Measurements from ENCODE around the gene CERS3.

Gene CERS3

DNA sequence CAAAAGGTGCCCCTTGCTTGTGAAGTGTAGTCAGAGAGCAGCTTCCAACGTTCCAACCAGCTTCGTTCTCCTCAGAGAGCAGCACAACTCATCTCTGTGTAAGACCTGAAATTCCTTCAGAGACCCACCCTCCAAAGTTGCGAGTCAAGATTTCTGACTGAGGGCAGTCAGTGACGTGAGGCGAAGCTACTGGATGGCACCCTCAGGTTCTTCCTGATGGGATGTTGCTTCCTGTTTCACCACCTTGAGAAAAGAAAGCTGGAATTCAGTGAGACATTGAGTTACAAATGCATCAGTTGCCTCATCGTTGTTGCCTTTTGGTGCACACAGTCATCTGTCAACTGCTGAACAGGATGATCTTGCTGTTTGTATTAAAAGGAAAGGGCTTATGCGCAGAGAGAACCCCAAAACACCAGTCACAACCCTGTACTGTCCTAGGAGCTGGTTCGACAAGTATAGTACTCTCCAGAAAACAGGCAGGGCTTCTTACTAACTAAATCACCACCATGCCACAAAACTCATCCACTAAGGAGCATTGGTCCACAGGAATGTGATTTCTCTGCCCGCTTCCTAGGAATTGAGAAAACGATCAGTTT lies at the start of gene CERS3:
Gene CERS3 (minus strand): TSS at position 118 of the 596 bp plus-strand sequence. CDS start 27,101 bp downstream, outside the sequence.
- ATAC-seq = no peak
- Mint-ChIP-seq H3K4me1 (no peaks in the 10 kb centered on the region), H3K4me3 (no peak within 1 kb of the TSS), H3K27ac (peak within 1 kb of the TSS; percentile 42 to 73), H3K9me3 (no peaks in the 10 kb centered on the region), H3K27me3 (peaks cover 6% of the 10 kb centered on the region)
- DNase-seq = no peak

DNA sequence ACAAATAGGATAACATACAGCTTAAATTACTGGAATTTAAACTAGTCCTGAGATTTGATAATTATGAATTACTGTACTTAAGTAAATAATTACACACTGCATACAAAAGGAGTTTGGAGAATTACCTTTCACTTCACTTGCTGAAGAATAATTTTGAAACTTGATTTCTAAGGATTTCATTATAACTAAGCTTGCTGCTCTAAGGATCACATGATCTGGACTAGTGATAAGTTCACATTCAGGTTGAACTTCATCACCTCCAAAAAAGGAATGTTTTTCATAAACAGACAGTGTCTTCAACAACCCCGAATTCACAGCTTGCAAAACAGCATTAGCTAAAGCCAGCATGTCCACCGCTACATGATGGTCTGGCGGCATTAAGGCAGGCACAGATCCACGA lies 44.8 kb upstream of the CERS3 start:
- no peaks in the 10 kb centered on the region for H3K27me3 Mint-ChIP-seq
- no peaks in the 10 kb centered on the region for H3K9me3 Mint-ChIP-seq
- ATAC-seq (no peak), DNase-seq (no peak)
- H3K4me3 Mint-ChIP-seq = no peak overlapping the region
- peak overlapping the region in 1 of 2 donors; percentile 89 for H3K27ac Mint-ChIP-seq
- peaks cover 37% of the 10 kb centered on the region for H3K4me1 Mint-ChIP-seq

DNA sequence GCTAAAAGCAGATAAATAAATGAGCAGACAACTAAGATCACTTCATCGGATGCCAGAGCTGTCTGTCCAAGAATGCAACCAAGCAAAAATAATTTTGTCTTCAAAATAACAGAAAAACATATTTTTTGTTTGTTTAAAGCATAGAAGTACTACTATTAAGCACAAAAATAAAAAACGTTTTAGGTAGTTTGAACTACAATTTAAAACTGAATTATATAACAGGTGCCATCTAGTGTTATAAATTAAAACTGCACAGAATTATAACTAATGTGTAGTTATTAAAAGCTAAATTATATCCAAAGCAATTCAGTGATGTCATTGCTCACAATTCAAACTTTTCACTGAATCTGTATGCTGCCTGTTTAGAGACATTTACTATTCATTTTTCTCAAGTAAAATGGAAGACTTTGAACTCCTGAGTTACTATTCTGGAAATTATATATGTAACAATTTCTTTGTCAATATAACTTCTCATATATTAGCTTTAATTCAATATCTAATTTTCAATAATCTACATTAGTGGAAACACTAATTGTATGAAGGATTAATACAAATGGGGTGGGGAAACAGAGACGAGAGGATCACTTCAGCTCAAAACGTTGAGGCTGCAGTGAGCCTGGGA lies 43.7 kb upstream of the CERS3 start:
- no peak overlapping the region for H3K27ac Mint-ChIP-seq
- ATAC-seq (no peak), DNase-seq (no peak)
- no peaks in the 10 kb centered on the region for H3K9me3 Mint-ChIP-seq
- no peaks in the 10 kb centered on the region for H3K27me3 Mint-ChIP-seq
- H3K4me3 Mint-ChIP-seq = no peak overlapping the region
- H3K4me1 Mint-ChIP-seq = peaks cover 37% of the 10 kb centered on the region

DNA sequence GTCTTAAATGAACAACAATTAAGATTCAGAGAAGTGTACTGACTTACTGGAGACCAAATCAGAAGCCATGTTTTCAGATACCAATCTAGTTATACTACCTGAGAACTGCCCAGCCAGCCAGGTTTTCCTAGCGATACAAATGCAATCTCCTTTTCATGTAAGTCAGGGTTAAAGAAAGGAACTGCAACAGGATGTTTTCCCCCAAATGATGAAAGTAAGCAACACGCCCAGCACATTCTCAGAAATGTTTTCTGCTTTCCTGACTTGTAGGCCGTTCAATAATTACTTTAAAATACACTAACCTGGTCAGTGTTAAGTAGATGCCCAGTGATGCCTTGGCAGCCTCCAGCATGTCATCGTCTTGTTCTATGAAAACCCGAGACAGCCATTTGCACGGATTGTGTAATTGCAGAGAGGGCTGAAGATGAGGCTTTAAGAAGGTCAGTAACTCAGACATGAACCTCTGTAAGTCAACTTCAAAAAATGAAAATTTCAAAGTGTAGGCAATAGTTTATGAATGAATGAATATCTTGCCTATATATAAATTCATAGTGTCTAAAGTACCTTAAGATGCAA lies 42.9 kb upstream of the CERS3 start:
- Mint-ChIP-seq H3K4me1 (peaks cover 33% of the 10 kb centered on the region), H3K27ac (peak overlapping the region in 1 of 2 donors; percentile 87), H3K27me3 (no peaks in the 10 kb centered on the region), H3K9me3 (no peaks in the 10 kb centered on the region), H3K4me3 (peak overlapping the region in 1 of 2 donors; percentile 77)
- DNase-seq = no peak
- ATAC-seq = no peak

DNA sequence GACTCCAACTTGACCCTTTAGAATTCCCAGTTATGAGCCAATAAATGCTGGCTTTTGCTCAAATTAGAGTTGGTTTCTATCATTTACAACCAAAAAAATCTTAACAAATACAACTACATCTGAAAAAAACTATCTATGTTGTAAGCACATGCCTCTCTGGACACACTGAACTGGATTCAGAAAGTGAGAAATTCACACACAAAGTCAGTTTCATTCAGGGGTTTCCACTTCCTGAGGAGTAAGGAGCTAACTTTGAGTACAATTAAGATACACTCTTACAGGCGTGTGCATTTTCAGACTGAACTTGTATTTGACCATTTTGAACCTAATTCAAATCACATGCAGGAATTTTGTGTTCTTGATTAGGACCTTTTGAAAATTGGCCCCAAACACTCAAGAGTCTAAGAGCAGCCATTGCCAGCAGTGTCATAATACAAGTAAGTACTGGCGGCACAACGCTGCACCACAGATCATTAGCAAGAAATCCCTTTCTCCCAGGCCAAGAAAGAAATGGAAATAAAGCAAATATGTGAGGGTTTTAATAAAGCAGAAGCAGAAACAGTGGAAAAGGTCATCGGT lies 42.1 kb upstream of the CERS3 start:
- Mint-ChIP-seq H3K4me3 (peak overlapping the region; percentile 49 to 77), H3K9me3 (no peaks in the 10 kb centered on the region), H3K27ac (peak overlapping the region in 1 of 2 donors; percentile 87), H3K27me3 (no peaks in the 10 kb centered on the region), H3K4me1 (peaks cover 24% of the 10 kb centered on the region)
- DNase-seq (no peak), ATAC-seq (peak; percentile 82)

DNA sequence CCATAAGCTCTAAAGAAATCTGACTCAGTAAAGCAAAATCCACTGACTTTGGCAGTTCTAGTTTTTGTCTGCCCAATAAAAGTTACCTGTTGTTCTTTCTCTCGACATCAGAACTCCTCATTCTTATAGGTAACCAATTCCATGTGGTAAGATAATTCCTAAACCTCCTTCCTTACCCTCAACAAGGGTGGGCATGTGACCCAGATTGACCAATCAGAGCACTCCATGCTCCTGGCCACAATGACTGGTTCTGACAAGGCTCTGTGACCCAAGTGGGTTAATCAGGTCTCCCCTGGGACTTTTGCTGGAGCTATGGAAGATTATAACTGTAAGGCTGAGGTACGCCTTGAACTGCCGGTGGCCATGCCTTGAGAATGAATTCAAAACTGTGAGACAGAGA lies 41.5 kb upstream of the CERS3 start:
- ATAC-seq = no peak
- H3K27ac Mint-ChIP-seq = peak overlapping the region in 1 of 2 donors; percentile 87
- peak overlapping the region in 1 of 2 donors; percentile 77 for H3K4me3 Mint-ChIP-seq
- H3K9me3 Mint-ChIP-seq = no peaks in the 10 kb centered on the region
- H3K27me3 Mint-ChIP-seq = no peaks in the 10 kb centered on the region
- H3K4me1 Mint-ChIP-seq = peaks cover 20% of the 10 kb centered on the region
- DNase-seq = no peak

DNA sequence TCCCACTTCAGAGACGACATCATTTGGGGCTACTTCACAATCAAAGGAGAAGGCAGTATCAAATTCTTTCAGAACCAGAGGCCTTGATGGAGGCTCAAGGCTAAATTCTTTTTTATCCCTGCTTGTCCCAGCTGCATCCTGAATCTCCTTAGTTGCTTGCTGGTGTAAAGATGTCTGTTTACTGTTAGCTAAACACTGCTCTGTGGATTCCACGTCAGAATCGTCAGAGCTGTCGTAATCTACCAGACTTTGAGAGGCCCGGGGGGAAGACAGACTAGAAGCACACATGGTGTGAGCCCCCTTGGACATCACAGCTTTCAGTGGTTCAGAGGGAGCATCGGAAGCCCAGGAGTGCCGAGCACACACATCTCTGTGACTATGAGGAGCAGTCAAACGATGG lies 40.6 kb upstream of the CERS3 start:
- DNase-seq (no peak), ATAC-seq (no peak)
- H3K27me3 Mint-ChIP-seq = no peaks in the 10 kb centered on the region
- H3K4me3 Mint-ChIP-seq = no peak overlapping the region
- no peaks in the 10 kb centered on the region for H3K9me3 Mint-ChIP-seq
- peaks cover 20% of the 10 kb centered on the region for H3K4me1 Mint-ChIP-seq
- peak overlapping the region in 1 of 2 donors; percentile 72 for H3K27ac Mint-ChIP-seq

DNA sequence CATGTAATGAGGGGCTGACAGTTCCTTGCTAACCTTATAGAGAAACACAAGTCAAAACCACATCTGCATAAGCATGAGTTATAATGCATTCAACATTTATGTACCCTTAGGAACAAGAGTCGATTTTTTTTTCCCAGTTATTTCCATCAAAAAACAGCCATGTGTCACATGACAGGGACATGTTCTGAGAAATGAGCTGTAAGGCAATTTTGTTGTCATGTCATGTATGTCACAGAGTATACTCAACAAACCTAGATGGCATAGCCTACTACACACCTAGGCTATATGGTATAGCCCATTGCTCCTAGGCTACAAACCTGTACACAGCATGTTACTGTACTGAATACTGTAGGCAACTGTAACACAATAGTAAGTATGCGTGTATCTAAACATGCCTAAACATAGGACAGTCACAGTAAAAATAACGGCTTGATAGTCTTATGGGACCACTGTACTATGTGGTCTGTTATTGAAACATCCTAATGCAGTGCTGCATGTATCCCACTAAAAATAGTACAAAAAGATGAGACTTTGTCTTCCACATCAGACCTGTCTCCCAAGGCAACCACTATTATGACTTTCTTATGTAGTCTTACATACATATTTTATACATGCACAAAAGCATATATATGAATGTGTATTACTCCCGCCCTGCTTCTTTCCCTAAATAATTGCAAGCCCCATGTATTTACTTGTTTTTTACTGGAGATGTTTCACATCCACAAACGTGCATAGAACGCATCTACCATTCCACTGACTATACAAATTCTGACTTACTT lies 38.3 kb upstream of the CERS3 start:
- H3K4me3 Mint-ChIP-seq = no peak overlapping the region
- H3K4me1 Mint-ChIP-seq = peaks cover 19% of the 10 kb centered on the region
- ATAC-seq (no peak), DNase-seq (no peak)
- H3K27me3 Mint-ChIP-seq = no peaks in the 10 kb centered on the region
- H3K27ac Mint-ChIP-seq = peak overlapping the region in 1 of 2 donors; percentile 66
- H3K9me3 Mint-ChIP-seq = no peaks in the 10 kb centered on the region

DNA sequence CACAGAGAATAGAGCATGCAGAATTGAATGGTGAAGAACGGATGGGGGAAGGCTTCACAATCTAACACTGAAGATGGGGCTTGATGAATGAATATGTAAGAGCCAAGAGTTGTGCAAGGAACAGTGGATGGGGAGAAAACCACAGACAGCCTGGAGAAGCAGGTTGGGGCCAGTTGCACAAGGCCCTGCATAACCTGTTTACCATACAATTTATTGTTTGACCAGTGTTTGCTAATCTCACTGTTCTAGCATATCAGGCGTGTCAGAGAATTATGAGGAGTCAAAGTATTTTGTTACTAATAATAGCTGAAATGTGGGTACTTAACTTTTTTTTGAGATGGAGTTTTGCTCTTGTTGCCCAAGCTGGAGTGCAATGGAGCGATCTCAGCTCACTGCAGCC lies 36.8 kb upstream of the CERS3 start:
- no peaks in the 10 kb centered on the region for H3K9me3 Mint-ChIP-seq
- ATAC-seq (no peak), DNase-seq (no peak)
- H3K27me3 Mint-ChIP-seq = no peaks in the 10 kb centered on the region
- no peak overlapping the region for H3K4me3 Mint-ChIP-seq
- no peak overlapping the region for H3K27ac Mint-ChIP-seq
- H3K4me1 Mint-ChIP-seq = peaks cover 5% of the 10 kb centered on the region

DNA sequence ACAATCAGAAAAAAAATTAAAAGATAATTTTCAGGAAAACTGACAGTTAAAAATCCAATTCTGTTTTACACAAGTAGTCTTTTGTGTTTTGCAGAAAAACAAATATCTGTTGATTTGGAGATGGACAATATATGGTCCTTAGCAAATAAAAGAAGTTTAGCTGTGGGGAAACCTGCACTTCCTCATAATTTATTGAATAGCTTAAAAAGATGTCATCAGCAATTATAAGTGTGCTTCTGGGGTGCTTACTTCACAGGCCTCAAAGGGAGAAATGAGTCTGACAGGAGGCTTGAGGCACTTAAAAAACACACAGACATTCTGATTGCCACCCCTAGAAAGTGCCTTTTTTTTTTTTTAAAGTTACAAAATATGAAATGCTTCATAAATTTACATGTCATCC lies 31.6 kb upstream of the CERS3 start:
- Mint-ChIP-seq H3K27ac (no peak overlapping the region), H3K4me1 (no peaks in the 10 kb centered on the region), H3K4me3 (no peak overlapping the region), H3K27me3 (no peaks in the 10 kb centered on the region), H3K9me3 (no peaks in the 10 kb centered on the region)
- ATAC-seq (no peak), DNase-seq (no peak)

DNA sequence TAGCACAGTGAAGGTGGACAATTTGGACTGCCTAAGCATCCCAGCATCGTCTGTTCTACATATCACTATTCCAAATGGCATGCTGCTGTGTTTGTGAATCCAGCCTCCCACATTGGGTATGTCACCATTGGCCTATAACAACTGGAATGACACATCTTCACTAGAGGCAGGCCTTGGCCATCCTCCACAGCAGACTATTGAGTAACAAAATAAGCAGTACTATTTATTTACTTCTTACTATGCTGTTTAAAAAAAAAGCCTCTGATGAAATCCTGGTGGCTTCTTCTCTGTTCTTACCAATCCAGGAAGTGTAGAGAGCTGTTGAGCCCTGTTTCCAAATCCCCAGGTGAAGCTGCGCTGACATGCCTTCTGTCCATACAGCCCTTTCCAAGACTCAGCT lies 30.6 kb upstream of the CERS3 start:
- Mint-ChIP-seq H3K27me3 (no peaks in the 10 kb centered on the region), H3K9me3 (no peaks in the 10 kb centered on the region), H3K4me1 (no peaks in the 10 kb centered on the region), H3K27ac (no peak overlapping the region), H3K4me3 (no peak overlapping the region)
- no peak for ATAC-seq
- DNase-seq = no peak

DNA sequence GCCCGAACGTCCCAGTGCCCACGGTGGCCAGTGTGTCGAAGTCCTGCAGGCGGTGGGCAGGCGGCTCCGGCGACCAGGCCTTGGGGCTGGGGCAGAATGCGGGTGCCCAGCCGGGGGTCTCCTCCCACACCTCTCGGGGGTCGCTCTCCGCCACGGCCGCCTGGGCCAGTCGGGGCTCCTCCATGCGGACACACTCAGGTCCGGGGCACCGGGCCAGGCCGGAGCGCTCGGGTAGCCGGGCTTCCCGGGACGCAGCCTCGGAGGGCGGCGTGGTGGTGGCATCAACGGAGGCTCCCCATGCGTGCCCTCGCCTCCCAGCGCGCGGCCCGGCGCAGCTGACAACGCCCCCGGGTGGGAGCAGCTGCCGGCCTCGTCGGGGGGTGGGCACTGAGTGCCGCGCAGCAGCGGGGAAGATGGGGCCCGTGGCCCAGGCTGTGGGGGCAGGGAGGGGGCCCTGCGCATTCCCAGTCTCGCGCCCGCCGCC lies 30.1 kb upstream of the CERS3 start:
- no peaks in the 10 kb centered on the region for H3K4me1 Mint-ChIP-seq
- no peak overlapping the region for H3K27ac Mint-ChIP-seq
- ATAC-seq (peak; percentile 67), DNase-seq (no peak)
- H3K27me3 Mint-ChIP-seq = no peaks in the 10 kb centered on the region
- no peaks in the 10 kb centered on the region for H3K9me3 Mint-ChIP-seq
- no peak overlapping the region for H3K4me3 Mint-ChIP-seq

DNA sequence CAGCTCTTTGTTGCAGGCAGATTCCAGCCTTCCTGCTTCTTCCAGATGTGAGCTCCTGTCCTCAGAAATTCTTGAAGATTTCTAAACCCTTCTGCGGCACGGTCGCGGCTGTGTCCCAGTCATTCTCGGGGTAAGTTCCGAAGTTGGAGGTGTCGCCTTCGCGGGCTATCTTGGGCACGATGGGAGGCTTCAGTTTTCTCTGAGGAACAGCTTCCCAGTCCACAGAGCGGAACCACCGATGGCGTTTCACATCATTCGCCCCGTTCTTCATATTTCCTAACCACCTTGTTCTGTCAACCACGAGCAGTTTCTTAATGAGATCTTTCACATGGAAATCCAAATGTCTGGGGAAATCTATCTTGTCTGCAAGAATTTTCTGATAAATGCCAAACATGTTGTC lies 24.7 kb upstream of the CERS3 start:
- H3K4me1 Mint-ChIP-seq = no peaks in the 10 kb centered on the region
- ATAC-seq (no peak), DNase-seq (no peak)
- H3K27me3 Mint-ChIP-seq = no peaks in the 10 kb centered on the region
- peaks cover 0 to 6% of the 10 kb centered on the region in 2 donors for H3K9me3 Mint-ChIP-seq
- no peak overlapping the region for H3K4me3 Mint-ChIP-seq
- H3K27ac Mint-ChIP-seq = no peak overlapping the region

DNA sequence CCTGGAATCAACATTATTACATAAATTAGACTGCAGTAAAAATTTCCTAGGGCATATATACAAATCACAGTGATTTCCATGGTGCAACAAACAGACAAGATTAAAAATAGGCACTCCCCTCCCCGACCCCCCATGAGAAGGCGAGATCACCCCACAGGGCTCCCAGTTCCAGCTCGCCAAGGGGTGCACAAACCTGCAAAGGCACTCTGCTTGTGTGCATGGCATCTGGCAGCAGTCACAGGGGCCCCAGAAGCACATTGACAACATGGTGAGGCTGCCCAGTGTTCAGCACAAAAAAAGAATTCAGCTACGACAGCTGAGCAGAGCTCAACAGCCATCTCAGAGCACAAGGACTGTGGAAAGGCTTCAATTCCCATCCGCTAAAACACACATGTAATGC lies 19.2 kb upstream of the CERS3 start:
- H3K9me3 Mint-ChIP-seq = peaks cover 0 to 6% of the 10 kb centered on the region in 2 donors
- H3K4me3 Mint-ChIP-seq = no peak overlapping the region
- DNase-seq (no peak), ATAC-seq (no peak)
- H3K4me1 Mint-ChIP-seq = peaks cover 16% of the 10 kb centered on the region
- no peak overlapping the region for H3K27ac Mint-ChIP-seq
- H3K27me3 Mint-ChIP-seq = no peaks in the 10 kb centered on the region

DNA sequence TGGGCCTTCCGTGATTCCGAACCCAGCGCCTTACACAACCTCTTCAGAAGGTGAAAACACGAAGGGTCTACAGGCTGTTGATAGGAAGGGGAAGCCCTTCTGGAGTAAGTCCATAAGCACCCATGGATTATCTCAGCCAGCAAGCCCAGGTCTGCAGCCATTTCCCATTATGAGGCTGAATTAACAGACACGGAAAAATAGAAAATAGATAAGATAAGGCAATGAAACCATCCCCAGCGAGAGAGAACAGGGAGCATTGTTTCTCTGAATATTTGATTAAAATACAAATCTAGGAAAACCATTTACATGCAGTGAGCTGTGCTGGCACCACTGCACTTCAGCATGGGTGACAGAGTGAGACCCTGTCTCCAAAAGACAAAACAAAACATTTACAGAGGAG lies 16.2 kb upstream of the CERS3 start:
- Mint-ChIP-seq H3K9me3 (no peaks in the 10 kb centered on the region), H3K4me1 (peaks cover 16% of the 10 kb centered on the region), H3K4me3 (peak overlapping the region in 1 of 2 donors; percentile 53), H3K27me3 (no peaks in the 10 kb centered on the region), H3K27ac (no peak overlapping the region)
- no peak for ATAC-seq
- DNase-seq = no peak

Data from stimulated activated naive CD8-positive, alpha-beta T cell treated with anti-CD3 and anti-CD28 coated beads, Interleukin-15, amount 100 ng/mL, for 72 hours (primary cell).